IMR-90 (cell line): ENCODE measurements around the gene PRKD2. TPM values are rescaled to one million over a fixed set of nuclear protein-coding genes. Genes with fewer than 3 reads are reported as not detected.
A peak's percentile ranks its signal among the peaks of the same experiment; 100 is the strongest.

Experiments
- ATAC-seq: fragments of 200-7000 bp; cut with Tn5 transposase; 2 replicates; pipeline ENCODE4 v1.9.1; 2020; ENCODE audit warnings: low read depth, mild to moderate bottlenecking, moderate library complexity
- BruUV-seq: library from RNA; stranded (reverse); fragments of 400-500 nt; replicated peaks from 2 replicates; lab custom pipeline; 2021; lab: Mats Ljungman, UMichigan
- CTCF ChIA-PET: fragments of 300-600 bp; formaldehyde crosslinking; extraction: SDS; loops from one replicate; lab custom pipeline; 2021; ENCODE audit warnings: antibody characterized with exemption; lab: Yijun Ruan, JAX
- POLR2A ChIA-PET: fragments of 300-600 bp; sonication (Branson Sonifier 250); formaldehyde crosslinking; loops from one replicate; lab custom pipeline; 2022; ENCODE audit warnings: antibody characterized with exemption; ENCODE audit not compliant: unreplicated experiment; lab: Charles Lee
- DNase-seq: peaks from one replicate; pipeline ENCODE4 v3.0.0; 2013
- H2AFZ ChIP-seq: replicated peaks from 2 replicates; pipeline ENCODE3; 2013; ENCODE audit warnings: low read length, mild to moderate bottlenecking; ENCODE audit not compliant: poor library complexity
- H2AK5ac ChIP-seq: 2 replicates; pipeline ENCODE4 v1.6.1; 2013; ENCODE audit warnings: low read depth, low read length, inconsistent platforms
- H2AK9ac ChIP-seq: replicated peaks from 2 replicates; pipeline ENCODE3; 2013; ENCODE audit warnings: mild to moderate bottlenecking, low read depth, low read length, moderate library complexity; ENCODE audit not compliant: poor library complexity
- H2BK120ac ChIP-seq: 2 replicates; pipeline ENCODE4 v1.6.1; 2013; ENCODE audit warnings: low read depth, low read length, inconsistent platforms
- H2BK15ac ChIP-seq: 3 replicates; pipeline ENCODE4 v1.6.1; 2013; ENCODE audit warnings: low read depth, low read length, inconsistent platforms
- H2BK20ac ChIP-seq: 2 replicates; pipeline ENCODE4 v1.6.1; 2013; ENCODE audit warnings: low read depth, mild to moderate bottlenecking, inconsistent platforms, low read length, moderate library complexity
- H2BK5ac ChIP-seq: 2 replicates; pipeline ENCODE4 v1.6.1; 2013; ENCODE audit warnings: mild to moderate bottlenecking, low read depth, low read length, inconsistent platforms; ENCODE audit not compliant: poor library complexity, severe bottlenecking
- H3K14ac ChIP-seq: replicated peaks from 2 replicates; pipeline ENCODE4 v1.6.1; 2013; ENCODE audit warnings: low read depth, low read length, inconsistent platforms
- H3K18ac ChIP-seq: 2 replicates; pipeline ENCODE4 v1.6.1; 2013; ENCODE audit warnings: low read depth, low read length, control low read depth
- H3K23ac ChIP-seq: 2 replicates; pipeline ENCODE4 v1.6.1; 2013; ENCODE audit warnings: low read depth, low read length, inconsistent platforms
- H3K27ac ChIP-seq: 2 replicates; pipeline ENCODE4 v1.5.1; 2013; ENCODE audit warnings: mild to moderate bottlenecking, control low read depth, low read length; ENCODE audit not compliant: insufficient read depth
- H3K27me3 ChIP-seq: 2 replicates; pipeline ENCODE4 v1.6.1; 2013; ENCODE audit warnings: low read length; ENCODE audit not compliant: control insufficient read depth, insufficient read depth
- H3K36me3 ChIP-seq: 2 replicates; pipeline ENCODE4 v1.6.1; 2013; ENCODE audit warnings: low read length, mixed read lengths; ENCODE audit not compliant: control insufficient read depth, insufficient read depth
- H3K4ac ChIP-seq: 2 replicates; pipeline ENCODE4 v1.6.1; 2013; ENCODE audit warnings: low read depth, low read length, inconsistent platforms
- H3K4me1 ChIP-seq: 2 replicates; pipeline ENCODE4 v1.6.1; 2013; ENCODE audit warnings: low read length, mixed read lengths; ENCODE audit not compliant: control insufficient read depth, insufficient read depth
- H3K4me2 ChIP-seq: 2 replicates; pipeline ENCODE4 v1.6.1; 2013; ENCODE audit warnings: low read depth, mild to moderate bottlenecking, control low read depth, low read length, moderate library complexity
- H3K4me3 ChIP-seq: 2 replicates; pipeline ENCODE4 v1.5.1; 2013; ENCODE audit warnings: low read depth, mild to moderate bottlenecking, control low read depth, low read length, moderate library complexity; ENCODE audit not compliant: insufficient read depth
- H3K56ac ChIP-seq: 2 replicates; pipeline ENCODE4 v1.6.1; 2013; ENCODE audit warnings: low read length, inconsistent platforms; ENCODE audit not compliant: insufficient read depth; ENCODE audit errors: extremely low read depth
- H3K79me1 ChIP-seq, 2 experiments: 2 replicates each; pipeline ENCODE4 v1.6.1; 2013; ENCODE audit warnings: low read length in 2 of 2, inconsistent platforms in 1 of 2, low read depth in 1 of 2
- H3K9ac ChIP-seq: 2 replicates; pipeline ENCODE4 v1.6.1; 2013; ENCODE audit warnings: low read depth, low read length, control low read depth
- H3K9me1 ChIP-seq: 2 replicates; pipeline ENCODE4 v1.6.1; 2013; ENCODE audit warnings: low read length, inconsistent platforms; ENCODE audit not compliant: insufficient read depth
- H3K9me3 ChIP-seq: 2 replicates; pipeline ENCODE4 v1.6.1; 2013; ENCODE audit warnings: low read length; ENCODE audit not compliant: control insufficient read depth, insufficient read depth
- H4K20me1 ChIP-seq: 2 replicates; pipeline ENCODE4 v1.6.1; 2013; ENCODE audit warnings: low read length, inconsistent platforms; ENCODE audit not compliant: insufficient read depth
- H4K5ac ChIP-seq: 2 replicates; pipeline ENCODE4 v1.6.1; 2013; ENCODE audit warnings: mild to moderate bottlenecking, low read depth, low read length, control low read depth
- H4K8ac ChIP-seq, 2 experiments: 2 replicates each; pipeline ENCODE4 v1.6.1; 2013; ENCODE audit warnings: low read depth in 2 of 2, low read length in 2 of 2, control low read depth in 1 of 2, inconsistent platforms in 1 of 2
- H4K91ac ChIP-seq: 2 replicates; pipeline ENCODE4 v1.6.1; 2013; ENCODE audit warnings: low read depth, low read length, inconsistent platforms; ENCODE audit not compliant: insufficient read depth
- BHLHE40 ChIP-seq: fragments of 150-350 bp; IDR thresholded peaks from 2 replicates; pipeline ENCODE4 v1.6.1; 2016; ENCODE audit warnings: mild to moderate bottlenecking, low read depth, low read length
- CEBPB ChIP-seq: IDR thresholded peaks from 2 replicates; pipeline ENCODE4 v1.6.1; 2012; ENCODE audit warnings: low read depth, low read length, improper control_type of control experiment
- CTCF ChIP-seq: conservative IDR thresholded peaks from 2 replicates; pipeline ENCODE4 v1.5.1; 2012; ENCODE audit warnings: mild to moderate bottlenecking, low read depth, low read length, improper control_type of control experiment
- ELK1 ChIP-seq: fragments of 150-350 bp; IDR thresholded peaks from 2 replicates; pipeline ENCODE4 v1.6.1; 2016; ENCODE audit warnings: low read depth, mild to moderate bottlenecking, low read length, moderate library complexity, borderline replicate concordance
- FOS ChIP-seq: fragments of 150-350 bp; IDR thresholded peaks from 2 replicates; pipeline ENCODE4 v1.6.1; 2016; ENCODE audit warnings: low read depth, low read length
- MAFK ChIP-seq: IDR thresholded peaks from 2 replicates; pipeline ENCODE4 v1.6.1; 2012; ENCODE audit warnings: low read depth, low read length, improper control_type of control experiment
- MAZ ChIP-seq: IDR thresholded peaks from 2 replicates; pipeline ENCODE4 v1.6.1; 2012; ENCODE audit warnings: low read depth, mild to moderate bottlenecking, low read length, improper control_type of control experiment, moderate library complexity, borderline replicate concordance
- MXI1 ChIP-seq: IDR thresholded peaks from 2 replicates; pipeline ENCODE4 v1.6.1; 2012; ENCODE audit warnings: low read depth, mild to moderate bottlenecking, low read length, moderate library complexity, borderline replicate concordance
- NFE2L2 ChIP-seq: fragments of 150-350 bp; IDR thresholded peaks from 2 replicates; pipeline ENCODE4 v1.6.1; 2016; ENCODE audit warnings: low read depth, mild to moderate bottlenecking, low read length
- RAD21 ChIP-seq: IDR thresholded peaks from 2 replicates; pipeline ENCODE4 v1.6.1; 2012; ENCODE audit warnings: low read length, improper control_type of control experiment
- RCOR1 ChIP-seq: IDR thresholded peaks from 2 replicates; pipeline ENCODE4 v1.6.1; 2012; ENCODE audit warnings: mild to moderate bottlenecking, low read length, improper control_type of control experiment; ENCODE audit not compliant: insufficient replicate concordance
- RFX5 ChIP-seq: IDR thresholded peaks from 2 replicates; pipeline ENCODE4 v1.8.0; 2012; ENCODE audit warnings: low read depth, mild to moderate bottlenecking, low read length, moderate library complexity
- SMC3 ChIP-seq: fragments of 150-350 bp; IDR thresholded peaks from 2 replicates; pipeline ENCODE4 v1.6.1; 2016; ENCODE audit warnings: low read depth, mild to moderate bottlenecking, antibody characterized with exemption, low read length, moderate library complexity
- WGBS, 2 experiments: methylation state at CpG; one replicate each; pipeline versions ENCODE4 v1.1.5 to v1.1.7; 2013; ENCODE audit warnings: missing lambda C conversion rate in 2 of 2; ENCODE audit not compliant: insufficient read length in 1 of 2; ENCODE audit errors: extremely low coverage in 2 of 2; 5-methylcytosine and 5-hydroxymethylcytosine counted together
- dilution Hi-C: fragments of 300-500 bp; cut with HindIII; formaldehyde crosslinking; loops from one replicate; pipeline ENCODE4 v1.14.3; 2018; ENCODE audit warnings: low sequenced_read_pairs; ENCODE audit not compliant: unreplicated experiment
- in situ Hi-C: fragments of 300-500 bp; cut with MboI; formaldehyde crosslinking; loops from 3 replicates; pipeline ENCODE4 v1.14.3; 2019; ENCODE audit warnings: low sequenced_read_pairs, inconsistent platforms, mixed read lengths
- intact Hi-C: fragments of 100-400 bp; cut with micrococcal nuclease; formaldehyde crosslinking; loops from 2 replicates; pipeline ENCODE4 v1.10.0; 2022
- polyA plus RNA-seq, 3 experiments: library from polyadenylated mRNA; depleted of rRNA; stranded (reverse); fragments of >200 nt; gene quantifications; 2 replicates each; pipeline ENCODE4 v1.2.3, GENCODE V29; 2012; ENCODE audit warnings: low replicate concordance in 1 of 3
- total RNA-seq: library from RNA; depleted of rRNA; stranded (reverse); fragments of >200 nt; gene quantifications from 2 replicates; pipeline ENCODE4 v1.2.3, GENCODE V29; 2012

Gene PRKD2
- total and polyA plus RNA-seq, 2 of the 4 experiments (the other 2 are of a cell fraction), result 9.9 to 19.6 TPM

GRCh38 chr19:46731584-46731983, 14.7 kb upstream of the PRKD2 start:
- ATAC-seq (no peak), DNase-seq (no peak)
- H3K4me3 ChIP-seq, result no peak overlapping the region
- no peak overlapping the region for H3K9ac ChIP-seq
- dilution Hi-C loops (no loop called here), in situ Hi-C loops (no loop called here), intact Hi-C loops (no loop called here)
- peak overlapping the region; percentile 4; the same call in 1 of the 2 replicates for H2BK120ac ChIP-seq
- H3K18ac ChIP-seq, result no peak overlapping the region
- no peaks in the 10 kb centered on the region for H3K9me3 ChIP-seq
- H4K91ac ChIP-seq, result peak overlapping the region; percentile 6; the same call in 1 of the 2 replicates
- H2BK20ac ChIP-seq, result no peak overlapping the region
- peaks cover 63% of the 10 kb centered on the region for H3K36me3 ChIP-seq
- H2AK9ac ChIP-seq, result peak overlapping the region; percentile 73
- CTCF ChIA-PET, result no interaction called here
- no TSS peak for BruUV-seq
- 86% methylated on average over 12 of the region's 14 CpGs; no CpG with 5 or more reads in 1 of the 2 experiments for WGBS, 2 experiments
- H4K20me1 ChIP-seq, result peaks cover 81% of the 10 kb centered on the region
- no peak for TF ChIP-seq CTCF
- no peak for TF ChIP-seq MXI1
- TF ChIP-seq BHLHE40, result no peak
- TF ChIP-seq ELK1, result no peak
- TF ChIP-seq RCOR1, result no peak
- no peak for TF ChIP-seq CEBPB
- no peak for TF ChIP-seq RFX5
- no peak for TF ChIP-seq RAD21
- TF ChIP-seq FOS, result no peak
- TF ChIP-seq SMC3, result no peak
- TF ChIP-seq MAZ, result no peak
- no peak for TF ChIP-seq NFE2L2
- TF ChIP-seq MAFK, result no peak
- H2BK15ac ChIP-seq, result no peak overlapping the region
- peaks cover 19% of the 10 kb centered on the region for H3K9me1 ChIP-seq
- H3K4me2 ChIP-seq, result 0 out of 2 replicates have a peak overlapping the region, but pooled peaks have one; percentile 10
- H3K4me1 ChIP-seq, result peaks cover 18% of the 10 kb centered on the region
- no peak overlapping the region for H3K27ac ChIP-seq
- no peak overlapping the region for H2BK5ac ChIP-seq
- H3K56ac ChIP-seq, result no peak overlapping the region
- H3K4ac ChIP-seq, result peak overlapping the region; percentile 27; the same call in 1 of the 2 replicates
- POLR2A ChIA-PET, result no interaction called here
- H3K23ac ChIP-seq, result peak overlapping the region; percentile 22; the same call in 1 of the 2 replicates
- no peak overlapping the region for H3K14ac ChIP-seq
- no peak overlapping the region for H4K5ac ChIP-seq
- H3K79me1 ChIP-seq, result peaks cover 38 to 86% of the 10 kb centered on the region in 2 experiments
- H2AK5ac ChIP-seq, result peak overlapping the region; percentile 78; the same call in 1 of the 2 replicates
- H4K8ac ChIP-seq, result 0 out of 4 replicates have a peak overlapping the region, but pooled peaks of 1 of the 2 experiments have one; percentile 6
- H3K27me3 ChIP-seq, result no peaks in the 10 kb centered on the region
- no peak overlapping the region for H2AFZ ChIP-seq
